ENCODE measurements around the gene LAMA3.

Gene LAMA3

DNA sequence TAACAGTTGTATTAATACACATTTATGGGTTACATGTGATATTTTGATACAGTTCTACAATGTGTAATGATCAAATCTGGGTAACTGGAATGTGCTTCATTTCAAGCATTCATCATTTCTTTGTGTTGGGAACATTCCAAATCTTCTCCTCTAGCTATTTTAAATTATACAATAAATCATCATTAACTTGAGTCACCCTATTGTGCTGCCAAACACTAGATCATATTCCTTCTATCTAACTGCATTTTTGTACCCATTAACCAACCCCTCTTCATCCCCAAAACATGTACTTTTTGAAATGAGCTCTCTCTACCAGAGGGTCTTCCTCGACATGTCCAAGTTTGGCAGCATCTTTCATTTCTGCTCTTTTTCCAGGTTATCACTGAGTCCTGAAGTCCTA is 244.2 kb downstream of the LAMA3 start:
- Histone ChIP-seq H3K36me3 (ENCODE audit: insufficient read depth, low read length) (no peaks in the 10 kb centered on the region), H3K9me3 (ENCODE audit: control insufficient read depth, insufficient read depth, low read length) (no peaks in the 10 kb centered on the region), H3K4me1 (ENCODE audit: insufficient read depth, low read length) (no peaks in the 10 kb centered on the region), H3K9ac (ENCODE audit: low read depth, low read length) (no peak overlapping the region)

DNA sequence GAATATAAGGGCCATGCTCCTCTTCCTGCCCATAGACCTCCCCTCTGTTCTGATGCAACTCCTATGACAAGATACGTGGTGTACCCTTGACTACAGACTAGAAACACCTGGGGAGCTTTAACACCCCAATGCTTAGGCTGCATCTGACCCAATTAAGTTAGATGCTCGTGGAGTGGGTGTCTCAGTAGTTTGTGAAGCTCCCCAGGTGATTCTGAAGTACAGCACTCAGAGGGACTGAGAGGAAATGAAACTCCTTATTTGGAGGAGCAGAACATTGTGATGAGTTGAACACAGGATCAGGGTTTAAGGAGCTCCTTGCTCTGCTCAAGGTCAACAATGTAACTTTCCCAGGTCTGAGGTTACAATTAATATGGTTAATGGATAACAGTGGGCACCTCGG is 245.0 kb downstream of the LAMA3 start:
- Histone ChIP-seq H3K9me3 (ENCODE audit: control insufficient read depth, insufficient read depth, low read length) (no peaks in the 10 kb centered on the region), H3K9ac (ENCODE audit: low read depth, low read length) (no peak overlapping the region), H3K36me3 (ENCODE audit: insufficient read depth, low read length) (no peaks in the 10 kb centered on the region), H3K4me1 (ENCODE audit: insufficient read depth, low read length) (no peaks in the 10 kb centered on the region)

DNA sequence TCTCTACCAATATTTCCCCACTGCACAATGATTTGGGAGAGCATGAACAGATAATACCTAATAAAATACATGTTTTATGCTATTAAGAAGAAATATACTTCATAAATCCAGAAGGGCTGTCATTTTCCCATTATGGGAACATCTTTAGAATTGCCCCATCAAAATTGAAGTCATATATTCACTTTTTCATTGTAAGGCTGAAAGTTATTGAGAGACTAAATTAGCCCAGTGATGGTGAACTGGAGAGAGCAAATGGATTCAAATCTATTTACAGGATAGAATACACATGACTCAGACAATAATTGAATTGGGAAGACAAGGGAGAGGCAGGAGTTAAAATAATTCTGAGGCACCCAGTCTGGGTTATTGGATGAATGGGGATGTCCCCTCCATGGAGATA is 245.6 kb downstream of the LAMA3 start:
- H3K4me1 ChIP-seq (ENCODE audit: insufficient read depth, low read length), result no peaks in the 10 kb centered on the region
- H3K36me3 ChIP-seq (ENCODE audit: insufficient read depth, low read length), result no peaks in the 10 kb centered on the region
- no peaks in the 10 kb centered on the region for H3K9me3 ChIP-seq (ENCODE audit: control insufficient read depth, insufficient read depth, low read length)
- no peak overlapping the region; the same call in 1 of the 2 replicates for H3K9ac ChIP-seq (ENCODE audit: low read depth, low read length)

DNA sequence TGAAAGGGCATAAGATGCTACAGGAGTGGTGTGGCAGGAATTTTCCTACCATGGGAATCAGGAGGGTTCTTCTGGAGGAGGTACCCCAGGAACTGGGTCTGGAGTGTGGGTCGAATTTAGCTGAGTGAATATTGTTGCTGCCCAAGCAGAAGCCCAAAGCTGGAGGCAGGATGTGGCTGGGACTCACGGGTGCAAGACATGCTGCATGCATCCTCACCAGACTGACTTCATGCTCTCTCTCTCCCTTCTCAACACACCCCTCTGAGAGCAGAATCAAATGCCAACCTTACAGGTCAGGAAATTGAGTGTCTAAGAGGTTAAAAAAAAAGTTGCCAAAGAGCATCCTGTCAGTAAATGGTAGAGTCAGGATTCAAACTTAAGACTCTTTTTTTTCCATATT is 246.6 kb downstream of the LAMA3 start:
- Histone ChIP-seq H3K9ac (ENCODE audit: low read depth, low read length) (no peak overlapping the region), H3K9me3 (ENCODE audit: control insufficient read depth, insufficient read depth, low read length) (no peaks in the 10 kb centered on the region), H3K4me1 (ENCODE audit: insufficient read depth, low read length) (no peaks in the 10 kb centered on the region), H3K36me3 (ENCODE audit: insufficient read depth, low read length) (no peaks in the 10 kb centered on the region)

DNA sequence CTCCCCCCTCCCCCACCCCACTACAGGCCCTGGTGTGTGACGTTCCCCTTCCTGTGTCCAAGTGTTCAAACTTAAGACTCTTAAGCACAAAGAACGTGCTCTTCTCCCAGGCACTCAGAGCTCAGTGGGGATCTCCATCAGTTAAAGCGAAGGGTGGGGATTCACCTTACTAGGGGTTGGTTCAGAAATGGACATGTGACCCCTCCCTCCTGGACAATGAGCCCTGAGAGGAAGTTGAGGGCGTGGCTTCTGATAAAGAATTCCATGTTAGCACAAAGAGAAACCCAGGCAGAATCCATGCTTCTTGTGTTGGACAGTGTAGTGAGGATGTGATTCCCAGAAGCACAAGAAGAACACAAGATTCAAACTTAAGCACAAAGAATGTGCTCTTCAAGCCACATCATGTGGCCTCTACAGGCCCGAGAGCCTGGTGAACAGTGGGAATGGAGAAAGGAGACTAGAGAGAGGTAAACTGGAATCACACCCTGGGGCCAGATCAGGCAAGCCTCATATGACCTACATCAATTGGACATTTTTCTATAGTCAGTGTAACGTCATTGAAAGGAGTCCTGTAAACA is 247.2 kb downstream of the LAMA3 start:
- Histone ChIP-seq H3K4me1 (ENCODE audit: insufficient read depth, low read length) (no peaks in the 10 kb centered on the region), H3K9ac (ENCODE audit: low read depth, low read length) (no peak overlapping the region), H3K36me3 (ENCODE audit: insufficient read depth, low read length) (no peaks in the 10 kb centered on the region), H3K9me3 (ENCODE audit: control insufficient read depth, insufficient read depth, low read length) (no peaks in the 10 kb centered on the region)

DNA sequence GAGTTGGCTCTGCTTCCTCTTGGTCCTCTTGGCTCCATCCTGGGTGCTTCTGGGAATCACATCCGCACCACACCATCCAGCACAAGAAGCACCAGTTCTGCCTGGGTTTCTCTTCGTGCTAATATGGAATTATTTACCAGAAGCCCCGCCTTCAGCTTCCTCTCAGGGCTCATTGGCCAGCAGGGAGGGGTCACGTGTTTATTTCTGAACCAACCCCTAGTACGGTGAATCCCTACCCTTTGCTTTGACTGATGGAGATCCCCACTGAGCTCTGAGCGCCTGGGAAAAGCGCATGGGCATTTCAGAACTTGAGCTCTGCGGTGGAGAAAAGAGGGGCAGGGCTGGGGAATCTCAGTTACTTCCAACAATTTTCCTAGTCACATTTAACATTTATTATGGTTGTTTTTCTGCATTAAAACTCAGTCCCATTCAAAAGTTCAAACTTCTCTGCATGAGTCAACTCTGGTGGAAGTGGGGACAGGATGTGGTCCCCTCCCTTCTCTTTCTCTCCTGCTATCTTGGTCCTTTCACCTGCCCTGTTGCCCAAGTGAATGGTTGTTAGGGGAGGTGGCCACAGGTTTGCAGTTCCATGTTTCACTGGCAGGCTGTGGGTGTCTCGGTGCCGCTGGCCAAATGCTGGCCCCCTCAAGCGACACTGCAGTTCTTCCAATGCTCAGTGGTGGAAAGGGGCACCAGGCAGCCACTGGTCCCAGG is 248.9 kb downstream of the LAMA3 start:
- no peaks in the 10 kb centered on the region for H3K36me3 ChIP-seq (ENCODE audit: insufficient read depth, low read length)

DNA sequence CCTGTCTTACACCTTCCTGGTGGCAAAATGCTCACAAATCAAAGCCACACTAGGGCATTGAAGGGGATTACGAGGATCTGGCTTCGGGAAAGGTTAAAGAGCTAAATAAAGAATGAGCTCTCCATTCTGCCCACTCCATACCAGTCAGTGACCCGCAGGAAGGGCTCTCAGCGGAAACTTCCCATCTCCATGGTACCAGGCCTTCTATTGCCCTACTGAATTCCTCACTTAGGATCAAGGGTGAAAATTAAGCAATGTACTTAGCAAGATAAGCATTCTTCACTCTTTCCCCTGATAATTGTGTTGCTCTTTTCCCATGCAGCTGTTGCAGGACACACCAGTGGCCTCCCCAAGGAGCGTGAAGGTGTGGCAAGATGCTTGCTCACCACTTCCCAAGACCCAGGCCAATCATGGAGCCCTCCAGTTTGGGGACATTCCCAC is 249.7 kb downstream of the LAMA3 start:
- no peaks in the 10 kb centered on the region for H3K9me3 ChIP-seq (ENCODE audit: control insufficient read depth, insufficient read depth, low read length)

More for the DNA sequence above, 248.9 kb downstream of the LAMA3 start:
- no peak overlapping the region for H3K9ac ChIP-seq (ENCODE audit: low read depth, low read length)
- peaks cover 6% of the 10 kb centered on the region; the same call in 1 of the 2 replicates for H3K4me1 ChIP-seq (ENCODE audit: insufficient read depth, low read length)
- no peaks in the 10 kb centered on the region for H3K9me3 ChIP-seq (ENCODE audit: control insufficient read depth, insufficient read depth, low read length)

DNA sequence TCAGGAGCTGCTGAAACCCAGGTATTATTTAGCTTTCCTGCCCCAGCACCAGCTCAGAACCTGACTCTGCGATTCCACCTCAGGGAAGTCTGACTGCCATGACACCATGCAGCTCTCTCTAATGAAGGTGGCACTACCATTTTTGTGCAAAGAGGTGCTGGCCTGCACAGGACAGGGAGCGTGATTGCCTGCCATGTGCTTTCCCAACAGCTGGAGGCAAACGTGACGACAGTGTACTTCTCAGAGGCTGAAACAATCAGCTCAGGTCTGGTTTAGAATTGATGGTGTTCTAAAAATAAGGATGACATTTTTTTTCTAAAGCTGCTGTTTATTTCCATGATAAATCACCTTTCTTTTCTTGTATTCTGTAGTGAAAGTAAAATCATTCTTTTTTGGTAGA is 250.1 kb downstream of the LAMA3 start:
- no peaks in the 10 kb centered on the region for H3K36me3 ChIP-seq (ENCODE audit: insufficient read depth, low read length)

More for the DNA sequence above, 249.7 kb downstream of the LAMA3 start:
- H3K9ac ChIP-seq (ENCODE audit: low read depth, low read length), result no peak overlapping the region
- H3K36me3 ChIP-seq (ENCODE audit: insufficient read depth, low read length), result no peaks in the 10 kb centered on the region
- H3K4me1 ChIP-seq (ENCODE audit: insufficient read depth, low read length), result peaks cover 8% of the 10 kb centered on the region; the same call in 1 of the 2 replicates

DNA sequence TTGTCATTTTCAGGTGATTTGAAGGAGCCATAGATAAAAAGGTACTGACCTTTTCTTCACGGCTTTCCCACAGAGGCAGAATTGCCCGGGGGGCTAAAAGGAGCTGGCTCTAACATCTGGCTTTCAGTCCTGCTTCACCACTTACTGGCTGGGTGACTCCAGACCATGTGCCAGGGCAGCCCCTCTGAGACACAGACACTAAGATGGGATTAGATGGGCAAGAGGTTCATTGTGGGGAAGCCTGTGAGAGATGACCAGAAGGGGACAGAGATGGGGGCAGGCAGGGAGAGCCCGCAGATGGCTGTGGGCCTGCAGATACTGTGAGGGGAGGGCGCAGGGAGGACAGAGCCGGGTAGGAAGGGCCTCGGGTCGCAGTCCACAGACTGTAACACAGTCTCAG is 250.6 kb downstream of the LAMA3 start:
- Histone ChIP-seq H3K9me3 (ENCODE audit: control insufficient read depth, insufficient read depth, low read length) (no peaks in the 10 kb centered on the region), H3K9ac (ENCODE audit: low read depth, low read length) (no peak overlapping the region), H3K36me3 (ENCODE audit: insufficient read depth, low read length) (no peaks in the 10 kb centered on the region), H3K4me1 (ENCODE audit: insufficient read depth, low read length) (peaks cover 8% of the 10 kb centered on the region; the same call in 1 of the 2 replicates)

More for the DNA sequence above, 250.1 kb downstream of the LAMA3 start:
- Histone ChIP-seq H3K9me3 (ENCODE audit: control insufficient read depth, insufficient read depth, low read length) (no peaks in the 10 kb centered on the region), H3K9ac (ENCODE audit: low read depth, low read length) (no peak overlapping the region), H3K4me1 (ENCODE audit: insufficient read depth, low read length) (peaks cover 8% of the 10 kb centered on the region; the same call in 1 of the 2 replicates)

DNA sequence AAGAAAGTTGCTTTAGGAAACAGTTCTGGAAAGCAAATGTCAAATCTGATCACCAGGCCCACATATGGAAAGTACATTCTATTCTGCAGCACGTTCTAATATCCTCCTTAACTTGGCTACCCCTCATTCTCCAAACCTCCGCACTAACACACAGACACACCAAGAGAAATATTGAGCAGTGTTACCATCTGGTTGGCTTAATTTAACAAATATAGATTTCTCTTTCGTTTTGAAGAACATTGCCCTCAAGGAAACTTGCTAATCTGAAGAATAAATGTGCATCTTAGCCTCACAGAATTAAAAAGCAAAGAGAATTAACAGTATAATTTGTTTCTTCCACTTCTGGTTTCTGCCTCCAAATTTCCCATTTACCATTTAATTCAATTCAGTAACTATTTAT is 252.5 kb downstream of the LAMA3 start:
- H3K9ac ChIP-seq (ENCODE audit: low read depth, low read length), result no peak overlapping the region
- peaks cover 8% of the 10 kb centered on the region; the same call in 1 of the 2 replicates for H3K4me1 ChIP-seq (ENCODE audit: insufficient read depth, low read length)
- H3K36me3 ChIP-seq (ENCODE audit: insufficient read depth, low read length), result no peaks in the 10 kb centered on the region
- H3K9me3 ChIP-seq (ENCODE audit: control insufficient read depth, insufficient read depth, low read length), result no peaks in the 10 kb centered on the region

DNA sequence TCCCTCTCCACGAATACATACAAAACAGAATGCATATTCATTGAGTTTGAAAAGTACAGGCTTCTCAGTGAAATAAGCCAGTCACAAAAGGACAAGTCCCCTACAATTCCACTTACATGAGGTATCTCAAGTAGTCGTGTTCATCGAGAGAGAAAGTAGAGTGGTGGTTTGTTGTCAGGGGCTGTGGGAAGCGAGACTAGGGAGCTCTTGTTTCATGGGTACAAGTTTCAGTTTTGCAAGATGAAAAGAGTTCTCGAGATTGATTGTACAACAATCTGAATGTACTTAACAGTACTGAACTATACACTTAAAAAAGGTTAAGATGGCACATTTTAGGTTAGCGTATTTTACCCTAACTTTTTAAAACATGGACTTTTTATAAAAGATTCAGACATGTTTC is 253.9 kb downstream of the LAMA3 start:
- H3K9me3 ChIP-seq (ENCODE audit: control insufficient read depth, insufficient read depth, low read length), result no peaks in the 10 kb centered on the region
- no peak overlapping the region for H3K9ac ChIP-seq (ENCODE audit: low read depth, low read length)
- no peaks in the 10 kb centered on the region for H3K36me3 ChIP-seq (ENCODE audit: insufficient read depth, low read length)
- H3K4me1 ChIP-seq (ENCODE audit: insufficient read depth, low read length), result peaks cover 8% of the 10 kb centered on the region; the same call in 1 of the 2 replicates

DNA sequence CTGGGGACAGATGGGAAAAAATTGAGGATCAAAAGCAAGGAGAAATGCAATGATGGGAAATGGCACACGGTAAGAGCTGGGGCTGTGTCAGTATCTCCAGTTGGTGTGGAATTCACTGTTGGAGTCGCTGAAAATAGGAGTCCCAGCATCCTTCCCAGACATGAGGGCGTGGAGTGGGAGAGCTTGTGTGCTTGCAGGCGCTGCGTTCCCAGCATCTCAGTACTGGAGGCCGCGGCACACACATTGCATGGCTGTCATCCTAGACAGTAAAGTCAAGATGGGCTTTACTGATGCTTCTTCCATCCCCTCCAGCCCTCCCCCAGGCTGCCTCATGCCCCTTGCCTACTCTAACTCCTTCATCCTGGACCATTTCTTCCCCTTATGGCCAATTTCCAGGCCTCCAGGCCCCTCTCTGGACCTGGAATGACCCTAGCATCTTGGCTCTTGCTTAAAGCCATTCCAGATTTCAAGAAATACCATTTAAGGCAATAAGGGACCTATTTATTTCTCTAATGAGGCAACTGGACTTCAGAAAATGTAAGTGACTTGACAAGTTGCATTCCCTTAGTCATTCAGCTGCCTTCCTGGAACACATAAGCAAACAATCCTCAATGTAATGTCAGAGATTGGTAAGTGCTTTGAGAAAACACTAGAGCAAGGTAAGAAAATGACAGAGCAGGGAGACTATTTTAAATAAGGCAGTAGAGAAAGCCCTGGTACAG is 254.8 kb downstream of the LAMA3 start:
- Histone ChIP-seq H3K36me3 (ENCODE audit: insufficient read depth, low read length) (no peaks in the 10 kb centered on the region), H3K9me3 (ENCODE audit: control insufficient read depth, insufficient read depth, low read length) (no peaks in the 10 kb centered on the region), H3K9ac (ENCODE audit: low read depth, low read length) (no peak overlapping the region), H3K4me1 (ENCODE audit: insufficient read depth, low read length) (peaks cover 10% of the 10 kb centered on the region; the same call in 1 of the 2 replicates)

DNA sequence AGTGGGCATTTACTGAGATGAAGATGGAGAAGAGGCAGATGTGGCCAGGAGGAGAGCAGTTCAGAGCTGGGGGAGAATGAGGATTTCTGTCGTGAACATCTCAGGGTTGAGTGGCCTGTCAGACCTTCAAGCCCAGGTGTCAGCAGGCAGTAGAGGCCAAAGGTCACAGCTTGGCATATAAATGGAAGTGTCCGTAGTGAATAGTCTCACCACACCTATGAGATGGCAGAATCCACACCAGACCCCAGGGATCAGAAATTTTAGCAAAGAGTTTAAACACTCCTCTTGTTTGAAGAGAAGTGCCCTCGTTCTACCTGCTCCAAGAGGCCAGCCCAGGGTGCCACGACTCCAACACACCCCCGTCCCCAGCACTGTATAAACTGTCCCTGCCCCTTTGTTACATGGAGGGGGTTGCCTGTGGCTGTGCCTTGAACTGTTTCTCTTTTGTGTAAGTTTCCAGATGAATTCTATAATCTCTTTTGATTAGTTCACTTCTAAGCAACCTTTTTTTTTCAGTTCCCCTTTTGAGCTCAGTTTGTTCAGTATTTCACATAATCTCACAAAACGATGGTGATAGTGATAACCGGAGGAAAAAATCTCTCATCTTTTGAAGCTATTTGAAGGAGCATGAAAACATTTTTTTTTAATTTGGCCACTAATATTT is 256.3 kb downstream of the LAMA3 start:
- Histone ChIP-seq H3K9ac (ENCODE audit: low read depth, low read length) (no peak overlapping the region), H3K4me1 (ENCODE audit: insufficient read depth, low read length) (peaks cover 25% of the 10 kb centered on the region; the same call in 1 of the 2 replicates), H3K36me3 (ENCODE audit: insufficient read depth, low read length) (no peaks in the 10 kb centered on the region), H3K9me3 (ENCODE audit: control insufficient read depth, insufficient read depth, low read length) (no peaks in the 10 kb centered on the region)

DNA sequence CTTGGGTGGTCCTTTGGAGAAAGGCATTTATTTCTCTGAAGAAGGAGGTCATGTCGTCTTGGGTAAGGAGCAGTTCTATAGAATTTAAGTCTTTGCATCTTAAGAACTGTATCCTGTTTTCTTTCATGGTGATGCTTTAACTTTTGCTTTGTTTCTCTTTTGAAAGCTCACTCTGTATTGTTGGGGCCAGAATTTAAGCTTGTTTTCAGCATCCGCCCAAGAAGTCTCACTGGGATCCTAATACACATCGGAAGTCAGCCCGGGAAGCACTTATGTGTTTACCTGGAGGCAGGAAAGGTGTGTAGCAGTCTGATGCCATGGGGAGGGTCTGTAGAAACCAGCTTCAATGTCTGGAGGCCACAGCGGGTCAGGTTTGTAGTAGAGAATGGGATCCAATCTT is 260.6 kb downstream of the LAMA3 start:
- Histone ChIP-seq H3K9ac (ENCODE audit: low read depth, low read length) (no peak overlapping the region), H3K4me1 (ENCODE audit: insufficient read depth, low read length) (peaks cover 40% of the 10 kb centered on the region), H3K9me3 (ENCODE audit: control insufficient read depth, insufficient read depth, low read length) (no peaks in the 10 kb centered on the region), H3K36me3 (ENCODE audit: insufficient read depth, low read length) (no peaks in the 10 kb centered on the region)
